Dedifferentiated amniotic fluid mesenchymal stem cell (primary cell): ENCODE results near the gene FHOD1.

Source experiments
- DNase-seq: peaks from one replicate; pipeline ENCODE4 v3.0.0-alpha.2; 2016; ENCODE audit errors: extremely low spot score

Gene FHOD1

DNA sequence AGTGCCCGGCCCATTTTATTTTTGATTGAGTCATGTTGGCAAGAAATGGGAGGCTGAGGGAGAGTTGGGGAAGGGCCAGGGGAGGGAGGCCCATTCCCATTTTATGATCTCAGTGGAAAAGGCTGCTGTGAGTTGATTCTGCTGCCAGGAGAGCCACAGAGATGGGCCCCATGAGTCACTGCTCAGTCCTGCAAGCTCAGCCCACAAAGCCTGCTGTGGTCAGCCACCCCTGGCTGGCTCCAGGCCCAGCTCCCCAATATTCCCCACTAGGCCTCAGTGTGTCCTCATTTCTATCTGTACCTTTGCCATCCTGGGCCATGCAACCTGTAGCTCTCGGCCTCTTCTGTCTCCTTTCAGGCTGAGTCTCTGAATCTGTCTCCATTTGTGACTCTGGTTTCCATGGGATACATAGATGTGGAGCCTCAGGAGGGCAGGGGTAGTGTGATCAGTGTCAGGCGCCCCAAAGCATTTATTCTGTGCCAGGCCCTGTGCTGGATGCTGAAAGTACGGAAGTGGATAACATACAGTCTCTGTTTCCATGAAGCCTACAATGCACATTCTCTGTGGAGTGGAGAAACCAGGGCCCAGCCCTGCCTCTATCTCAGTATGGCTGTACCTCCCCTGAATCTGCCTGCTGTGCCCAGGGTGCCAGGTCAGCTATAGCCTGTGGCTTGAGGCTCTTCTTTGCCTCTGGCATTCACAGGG is 30.2 kb upstream of the FHOD1 start:
- DNase-seq: peak; percentile 98

DNA sequence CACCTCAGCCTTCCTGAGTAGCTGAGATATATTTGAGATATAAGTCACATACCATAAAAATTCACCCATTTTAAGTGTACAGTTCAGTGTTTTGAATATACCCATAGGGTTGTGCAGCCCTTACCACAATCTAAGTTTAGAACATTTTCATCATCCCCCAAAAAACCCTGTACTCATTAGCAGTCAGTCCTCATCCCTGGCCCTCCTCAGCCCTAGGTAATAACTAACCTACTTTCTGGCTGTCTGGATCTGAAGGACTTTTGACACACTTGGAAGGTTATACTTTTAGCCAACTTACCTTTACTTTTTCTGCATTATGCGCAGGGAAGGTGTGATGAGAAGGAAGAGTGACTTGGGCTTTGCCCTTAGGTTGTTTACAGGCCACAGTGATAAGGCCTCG is 28.0 kb upstream of the FHOD1 start:
- DNase-seq: no peak

GRCh38 chr16:67271446-67271845 is 24.2 kb upstream of the FHOD1 start:
- DNase-seq: no peak

- DNase-seq: no peak
These were observed 23.7 kb upstream of the FHOD1 start for GRCh38 chr16:67270931-67271338.

DNA sequence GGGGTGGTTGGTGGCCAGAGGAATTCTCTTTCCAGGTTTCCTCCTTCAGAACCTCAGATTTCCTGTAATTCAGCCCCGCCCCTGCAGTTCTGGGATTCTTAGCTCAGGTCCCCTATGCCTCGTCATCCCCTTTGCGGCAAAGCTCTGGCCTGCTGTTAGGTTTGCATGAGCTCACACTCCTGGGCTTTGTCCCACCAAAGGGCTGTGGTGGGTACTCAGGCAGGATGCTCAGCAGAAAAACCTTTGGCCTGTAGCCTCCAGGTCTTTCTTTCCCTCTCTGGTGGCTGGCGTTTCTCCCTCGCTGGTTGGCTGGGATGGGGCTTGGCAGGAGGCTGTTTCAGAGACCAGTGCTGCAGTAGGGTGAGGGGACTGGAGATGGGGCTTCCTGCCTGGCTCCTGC is 22.5 kb upstream of the FHOD1 start:
- no peak for DNase-seq

DNA sequence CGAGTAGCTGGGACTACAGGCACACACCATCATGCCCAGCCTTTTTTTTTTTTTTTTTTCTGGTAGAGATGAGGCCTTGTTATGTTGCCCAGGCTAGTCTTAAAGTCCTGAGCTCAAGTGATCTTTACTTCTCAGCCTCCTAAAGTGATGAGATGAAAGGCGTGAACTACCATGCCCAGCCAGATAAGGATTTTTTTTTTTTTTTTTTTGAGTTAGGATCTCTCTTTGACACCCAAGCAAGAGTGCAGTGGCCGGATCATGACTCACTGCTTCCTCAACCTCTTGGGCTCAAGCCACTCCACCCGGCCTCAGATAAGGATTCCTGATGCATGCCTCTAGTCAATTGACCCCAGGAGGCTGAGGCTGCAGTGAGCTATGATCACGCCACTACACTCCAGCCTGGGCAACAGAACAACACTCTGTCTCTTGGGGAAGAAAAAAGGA is 20.9 kb upstream of the FHOD1 start:
- peak; percentile 72 for DNase-seq

- DNase-seq: no peak
These were observed 18.6 kb upstream of the FHOD1 start for GRCh38 chr16:67265834-67266233.

GRCh38 chr16:67264866-67265265 is 17.6 kb upstream of the FHOD1 start:
- DNase-seq: no peak

- DNase-seq: no peak
These were observed 17.0 kb upstream of the FHOD1 start for GRCh38 chr16:67264277-67264676.

DNA sequence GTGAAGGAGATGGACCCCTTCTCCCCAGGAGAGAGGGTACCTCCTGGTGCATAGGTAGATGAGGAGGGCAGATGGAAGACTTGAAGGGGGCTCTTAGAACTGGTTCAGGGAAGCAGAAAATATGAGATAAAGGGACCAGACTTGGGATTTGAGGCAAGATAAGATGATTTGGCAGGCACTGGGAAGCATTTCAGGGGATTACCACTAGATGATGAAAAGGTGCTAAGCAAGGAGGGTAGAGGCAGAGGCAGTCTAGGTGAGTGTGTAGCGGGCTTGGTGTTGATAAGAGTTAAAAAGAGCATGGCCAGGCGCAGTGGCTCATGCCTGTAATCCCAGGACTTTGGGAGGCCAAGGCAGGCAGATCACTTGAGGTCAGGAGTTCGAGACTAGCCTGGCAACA is 15.9 kb upstream of the FHOD1 start:
- DNase-seq: no peak

DNA sequence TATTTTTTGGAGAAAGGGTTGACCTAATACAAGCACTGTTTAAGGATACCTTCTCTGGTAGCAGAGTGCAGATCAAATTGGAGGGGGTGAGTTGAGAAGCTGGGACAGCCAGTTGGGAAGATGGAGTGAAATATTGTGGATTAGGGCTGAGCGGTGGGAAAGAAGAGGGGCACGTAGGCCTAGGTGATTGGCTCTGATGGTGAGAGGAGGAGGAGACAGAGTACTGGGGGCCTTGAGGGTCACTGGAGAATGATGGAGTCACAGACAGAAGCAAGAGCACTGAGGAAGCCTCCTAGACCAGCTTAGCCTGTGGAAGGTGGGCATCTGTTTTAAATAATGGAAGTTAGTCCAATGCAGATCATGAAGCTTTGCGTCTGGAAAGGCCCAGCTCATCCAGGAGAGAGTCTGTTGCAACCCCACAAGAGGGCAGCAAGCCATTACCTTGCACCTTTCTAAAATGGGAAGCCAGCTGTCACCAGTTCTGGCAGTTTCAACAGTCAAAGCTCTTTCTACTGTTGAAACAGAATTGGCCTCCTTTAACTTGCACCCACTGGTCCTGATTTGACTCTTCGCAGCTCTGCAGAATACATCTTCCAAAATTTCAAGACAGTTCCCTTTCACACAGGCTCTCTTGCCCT is 13.3 kb upstream of the FHOD1 start:
- DNase-seq: peak; percentile 50

GRCh38 chr16:67259705-67260104 is 12.4 kb upstream of the FHOD1 start:
- no peak for DNase-seq

- no peak for DNase-seq
These were observed 11.0 kb upstream of the FHOD1 start for GRCh38 chr16:67258161-67258835.

DNA sequence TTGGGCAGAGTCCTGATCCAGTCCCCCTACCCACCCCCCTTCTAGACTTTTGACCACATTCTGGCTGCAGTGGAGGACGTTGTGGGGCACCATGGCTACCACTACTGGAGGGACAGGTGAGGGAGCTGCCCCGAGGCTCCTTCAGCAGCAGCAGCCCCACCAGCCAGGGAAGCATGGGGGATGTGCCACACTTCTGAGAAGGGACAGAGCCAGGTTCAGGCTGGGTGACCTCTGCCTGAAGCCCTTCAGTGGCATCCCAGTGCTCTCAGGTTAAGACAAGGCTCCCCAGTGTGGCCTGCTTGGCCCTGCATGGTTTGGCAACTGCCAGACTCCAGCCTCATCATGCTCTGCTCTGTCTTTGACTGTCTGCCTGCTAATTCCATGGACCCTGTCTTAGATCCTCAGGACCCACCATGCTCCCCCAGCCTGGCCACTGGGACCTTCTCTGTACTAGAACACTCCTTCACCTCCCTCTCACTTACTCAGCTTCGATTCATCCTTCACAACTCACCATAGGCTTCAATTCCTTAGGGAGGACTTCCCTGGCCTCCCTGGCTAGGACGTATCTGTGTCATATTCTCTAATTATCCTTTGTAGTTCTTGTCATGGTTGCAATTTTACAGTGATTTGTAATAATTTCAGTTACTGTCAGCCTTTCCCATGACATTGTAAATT is 10.3 kb upstream of the FHOD1 start:
- DNase-seq: no peak

DNA sequence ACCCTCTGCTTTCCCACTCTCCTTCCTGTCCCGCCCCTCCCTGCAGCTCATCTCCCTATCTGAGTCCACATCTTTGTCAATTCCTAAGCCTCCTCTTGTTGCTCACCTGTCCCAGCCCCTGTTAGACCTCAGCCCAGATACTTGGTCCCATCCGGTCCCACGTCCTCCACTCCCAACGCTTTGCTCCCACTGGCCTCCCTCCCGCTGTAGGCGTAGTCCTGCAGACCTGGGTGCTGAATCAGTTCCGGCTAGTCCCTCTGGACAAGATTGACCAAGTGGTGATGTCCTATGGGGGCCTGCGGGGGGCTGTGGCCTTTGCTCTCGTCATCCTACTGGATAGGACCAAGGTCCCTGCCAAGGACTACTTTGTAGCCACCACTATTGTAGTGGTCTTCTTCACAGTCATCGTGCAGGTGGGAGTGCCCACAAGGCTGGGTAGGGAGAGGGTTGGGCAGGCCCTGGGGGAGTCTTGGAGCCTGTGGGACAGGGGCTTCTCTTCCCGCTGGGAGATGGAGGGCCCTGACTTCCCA is 9.5 kb upstream of the FHOD1 start:
- no peak for DNase-seq

DNA sequence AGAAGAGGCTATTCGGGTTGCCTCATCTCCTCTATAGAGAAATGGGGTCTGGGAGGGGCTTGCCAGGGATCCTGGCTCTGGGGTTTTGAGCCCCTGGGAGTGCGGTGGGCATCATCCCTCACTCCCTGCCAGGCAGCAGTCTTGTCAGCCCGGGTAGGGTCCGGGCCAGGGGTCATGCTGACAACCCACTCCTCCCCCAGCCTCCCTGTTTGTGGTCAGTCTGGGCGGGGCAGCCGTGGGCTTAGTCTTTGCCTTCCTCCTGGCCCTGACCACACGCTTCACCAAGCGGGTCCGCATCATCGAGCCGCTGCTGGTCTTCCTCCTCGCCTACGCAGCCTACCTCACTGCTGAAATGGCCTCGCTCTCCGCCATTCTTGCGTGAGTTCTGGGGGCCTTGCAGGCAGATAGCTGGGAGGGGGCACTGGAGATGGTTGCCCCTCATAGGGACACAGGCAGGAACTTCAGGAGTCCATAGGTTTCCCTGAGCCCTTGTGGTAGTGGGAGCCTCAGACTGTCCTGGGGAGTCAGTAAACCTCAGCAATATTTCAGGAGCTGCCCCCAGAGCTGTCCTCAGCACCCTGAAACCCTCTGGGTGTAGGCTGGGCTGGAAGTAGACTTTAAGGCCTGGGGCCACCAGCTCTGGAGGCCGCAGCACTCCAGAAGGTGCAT is 8.4 kb upstream of the FHOD1 start:
- DNase-seq: no peak

GRCh38 chr16:67254801-67255552 is 7.7 kb upstream of the FHOD1 start:
- DNase-seq: no peak

- DNase-seq: no peak
These were observed 5.6 kb upstream of the FHOD1 start for GRCh38 chr16:67252609-67253497.

DNA sequence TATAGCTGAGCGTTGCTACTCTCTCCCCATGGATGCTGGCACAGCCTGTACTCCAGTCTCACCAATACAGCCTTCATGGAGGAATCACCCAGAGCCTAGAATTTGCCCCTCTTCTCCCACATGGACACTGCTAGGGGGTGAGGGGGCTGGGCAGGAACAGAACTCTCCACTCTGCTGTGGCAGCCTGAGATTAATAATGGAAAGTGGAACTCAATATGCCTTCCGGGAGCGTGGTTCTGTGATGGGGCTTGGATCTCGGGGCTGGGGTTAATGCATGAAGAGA is 2.7 kb upstream of the FHOD1 start:
- no peak for DNase-seq
